Measurements from ENCODE around the gene ATP1A4. TPM values are rescaled to one million over a fixed set of nuclear protein-coding genes. Genes with fewer than 3 reads are reported as not detected.

ATP1A4 gene
- total RNA-seq, 2 experiments from 2014 or later, result not detected

- POLR2A ChIA-PET, result interaction anchor here (0.8 to 1.1 kb wide), 3 partner anchors 52 to 132 kb away, joined by 3 read pairs; partner anchors contain the start of gene DCAF8
- H3K4me1 Mint-ChIP-seq (ENCODE audit: low read depth), result peaks cover 12% of the 10 kb centered on the region
- H3K4me3 Mint-ChIP-seq, result no peak overlapping the region
- CTCF ChIA-PET, result interaction anchor here (1.1 to 1.7 kb wide), 3 partner anchors 18 to 133 kb away, joined by 3 to 5 read pairs (median 5); no protein-coding TSS in a partner anchor
- H3K36me3 Mint-ChIP-seq (ENCODE audit: low read depth), result peaks cover 29% of the 10 kb centered on the region
- H3K27ac Mint-ChIP-seq, result no peak overlapping the region
- H3K9me3 Mint-ChIP-seq (ENCODE audit: insufficient read depth), result no peaks in the 10 kb centered on the region
- ATAC-seq (no peak), DNase-seq (no peak)
- H3K27me3 Mint-ChIP-seq (ENCODE audit: low read depth), result no peaks in the 10 kb centered on the region
Observed at GRCh38 chr1:160211046-160211790, 59.8 kb downstream of the ATP1A4 start.

- H3K27me3 Mint-ChIP-seq (ENCODE audit: low read depth), result no peaks in the 10 kb centered on the region
- peaks cover 24% of the 10 kb centered on the region for H3K36me3 Mint-ChIP-seq (ENCODE audit: low read depth)
- no peak for DNase-seq
- POLR2A ChIA-PET, result no interaction called here
- H3K27ac Mint-ChIP-seq, result no peak overlapping the region
- no peak overlapping the region for H3K4me3 Mint-ChIP-seq
- no peaks in the 10 kb centered on the region for H3K9me3 Mint-ChIP-seq (ENCODE audit: insufficient read depth)
- CTCF ChIA-PET, result no interaction called here
- H3K4me1 Mint-ChIP-seq (ENCODE audit: low read depth), result peaks cover 3% of the 10 kb centered on the region
- ATAC-seq, result no peak
Observed at GRCh38 chr1:160214481-160215140, 63.2 kb downstream of the ATP1A4 start.

- Mint-ChIP-seq H3K9me3 (ENCODE audit: insufficient read depth) (no peaks in the 10 kb centered on the region), H3K36me3 (ENCODE audit: low read depth) (peaks cover 33% of the 10 kb centered on the region), H3K4me3 (no peak overlapping the region), H3K27ac (no peak overlapping the region), H3K27me3 (ENCODE audit: low read depth) (no peaks in the 10 kb centered on the region), H3K4me1 (ENCODE audit: low read depth) (no peaks in the 10 kb centered on the region)
- ChIA-PET POLR2A (no interaction called here), CTCF (interaction anchor here (1.3 kb wide), 1 partner anchor 138 kb away, joined by 3 read pairs; no protein-coding TSS in a partner anchor)
- no peak for DNase-seq
- no peak for ATAC-seq
Observed at GRCh38 chr1:160216301-160216700, 64.9 kb downstream of the ATP1A4 start.

GRCh38 chr1:160217481-160218051 lies 66.2 kb downstream of the ATP1A4 start:
- H3K4me3 Mint-ChIP-seq, result no peak overlapping the region
- ChIA-PET POLR2A (no interaction called here), CTCF (interaction anchor here (1.1 to 4.9 kb wide), 2 partner anchors 35 to 74 kb away, joined by 3 to 27 read pairs; no protein-coding TSS in a partner anchor)
- DNase-seq (no peak), ATAC-seq (no peak)
- H3K9me3 Mint-ChIP-seq (ENCODE audit: insufficient read depth), result no peaks in the 10 kb centered on the region
- peaks cover 36% of the 10 kb centered on the region for H3K36me3 Mint-ChIP-seq (ENCODE audit: low read depth)
- no peaks in the 10 kb centered on the region for H3K4me1 Mint-ChIP-seq (ENCODE audit: low read depth)
- no peak overlapping the region for H3K27ac Mint-ChIP-seq
- H3K27me3 Mint-ChIP-seq (ENCODE audit: low read depth), result no peaks in the 10 kb centered on the region

GRCh38 chr1:160219062-160219929 lies 67.9 kb downstream of the ATP1A4 start:
- DNase-seq (no peak), ATAC-seq (no peak)
- CTCF ChIA-PET, result interaction anchor here (1.0 to 4.9 kb wide), 10 partner anchors 9 to 172 kb away, joined by 3 to 27 read pairs (median 6); no protein-coding TSS in a partner anchor
- no peaks in the 10 kb centered on the region for H3K4me1 Mint-ChIP-seq (ENCODE audit: low read depth)
- H3K27me3 Mint-ChIP-seq (ENCODE audit: low read depth), result no peaks in the 10 kb centered on the region
- no peak overlapping the region for H3K27ac Mint-ChIP-seq
- H3K9me3 Mint-ChIP-seq (ENCODE audit: insufficient read depth), result no peaks in the 10 kb centered on the region
- H3K4me3 Mint-ChIP-seq, result no peak overlapping the region
- H3K36me3 Mint-ChIP-seq (ENCODE audit: low read depth), result peaks cover 46% of the 10 kb centered on the region
- POLR2A ChIA-PET, result interaction anchor here (1.0 kb wide), 1 partner anchor 10 kb away, joined by 5 read pairs; no protein-coding TSS in a partner anchor

GRCh38 chr1:160220301-160220700 lies 68.9 kb downstream of the ATP1A4 start:
- no peaks in the 10 kb centered on the region for H3K9me3 Mint-ChIP-seq (ENCODE audit: insufficient read depth)
- ChIA-PET POLR2A (no interaction called here), CTCF (interaction anchor here (1.0 to 4.9 kb wide), 9 partner anchors 15 to 173 kb away, joined by 3 to 27 read pairs (median 6); no protein-coding TSS in a partner anchor)
- H3K36me3 Mint-ChIP-seq (ENCODE audit: low read depth), result peaks cover 51% of the 10 kb centered on the region
- ATAC-seq (no peak), DNase-seq (no peak)
- no peak overlapping the region for H3K4me3 Mint-ChIP-seq
- H3K4me1 Mint-ChIP-seq (ENCODE audit: low read depth), result no peaks in the 10 kb centered on the region
- H3K27me3 Mint-ChIP-seq (ENCODE audit: low read depth), result no peaks in the 10 kb centered on the region
- H3K27ac Mint-ChIP-seq, result no peak overlapping the region

GRCh38 chr1:160221089-160221488 lies 69.7 kb downstream of the ATP1A4 start:
- no peaks in the 10 kb centered on the region for H3K9me3 Mint-ChIP-seq (ENCODE audit: insufficient read depth)
- H3K4me1 Mint-ChIP-seq (ENCODE audit: low read depth), result no peaks in the 10 kb centered on the region
- H3K27me3 Mint-ChIP-seq (ENCODE audit: low read depth), result no peaks in the 10 kb centered on the region
- H3K27ac Mint-ChIP-seq, result no peak overlapping the region
- peaks cover 44% of the 10 kb centered on the region for H3K36me3 Mint-ChIP-seq (ENCODE audit: low read depth)
- DNase-seq, result no peak
- POLR2A ChIA-PET, result no interaction called here
- ATAC-seq, result no peak
- no peak overlapping the region for H3K4me3 Mint-ChIP-seq
- CTCF ChIA-PET, result interaction anchor here (2.9 to 4.9 kb wide), 3 partner anchors 31 to 120 kb away, joined by 11 to 27 read pairs (median 14); no protein-coding TSS in a partner anchor

- no peaks in the 10 kb centered on the region for H3K4me1 Mint-ChIP-seq (ENCODE audit: low read depth)
- H3K27me3 Mint-ChIP-seq (ENCODE audit: low read depth), result no peaks in the 10 kb centered on the region
- POLR2A ChIA-PET, result interaction anchor here (0.6 kb wide), 1 partner anchor 32 kb away, joined by 4 read pairs; no protein-coding TSS in a partner anchor
- no peak overlapping the region for H3K4me3 Mint-ChIP-seq
- CTCF ChIA-PET, result interaction anchor here (4.9 kb wide), 1 partner anchor 69 kb away, joined by 27 read pairs; no protein-coding TSS in a partner anchor
- DNase-seq (no peak), ATAC-seq (no peak)
- H3K9me3 Mint-ChIP-seq (ENCODE audit: insufficient read depth), result no peaks in the 10 kb centered on the region
- H3K27ac Mint-ChIP-seq, result no peak overlapping the region
- peaks cover 37% of the 10 kb centered on the region for H3K36me3 Mint-ChIP-seq (ENCODE audit: low read depth)
Observed at GRCh38 chr1:160222546-160222945, 71.1 kb downstream of the ATP1A4 start.

- Mint-ChIP-seq H3K9me3 (ENCODE audit: insufficient read depth) (no peaks in the 10 kb centered on the region), H3K27ac (no peak overlapping the region), H3K27me3 (ENCODE audit: low read depth) (no peaks in the 10 kb centered on the region), H3K36me3 (ENCODE audit: low read depth) (peaks cover 49% of the 10 kb centered on the region), H3K4me1 (ENCODE audit: low read depth) (no peaks in the 10 kb centered on the region), H3K4me3 (no peak overlapping the region)
- ATAC-seq (no peak), DNase-seq (no peak)
- CTCF ChIA-PET, result interaction anchor here (1.2 to 1.4 kb wide), 2 partner anchors 28 to 152 kb away, joined by 3 to 4 read pairs; no protein-coding TSS in a partner anchor
- POLR2A ChIA-PET, result interaction anchor here (1.0 to 1.1 kb wide), 2 partner anchors 8 to 16 kb away, joined by 3 to 4 read pairs; no protein-coding TSS in a partner anchor
Observed at GRCh38 chr1:160224606-160225005, 73.2 kb downstream of the ATP1A4 start.

GRCh38 chr1:160225345-160225744 lies 73.9 kb downstream of the ATP1A4 start:
- Mint-ChIP-seq H3K9me3 (ENCODE audit: insufficient read depth) (no peaks in the 10 kb centered on the region), H3K4me1 (ENCODE audit: low read depth) (no peaks in the 10 kb centered on the region), H3K27ac (no peak overlapping the region), H3K4me3 (no peak overlapping the region), H3K27me3 (ENCODE audit: low read depth) (no peaks in the 10 kb centered on the region), H3K36me3 (ENCODE audit: low read depth) (peaks cover 51% of the 10 kb centered on the region)
- no peak for ATAC-seq
- no peak for DNase-seq
- CTCF ChIA-PET, result interaction anchor here (1.2 to 3.9 kb wide), 5 partner anchors 27 to 151 kb away, joined by 3 to 17 read pairs (median 4); partner anchors contain the start of gene CASQ1
- POLR2A ChIA-PET, result interaction anchor here (1.0 to 1.1 kb wide), 3 partner anchors 8 to 59 kb away, joined by 3 to 4 read pairs (median 4); no protein-coding TSS in a partner anchor

- no peak overlapping the region for H3K27ac Mint-ChIP-seq
- ATAC-seq, result no peak
- H3K36me3 Mint-ChIP-seq (ENCODE audit: low read depth), result peaks cover 52% of the 10 kb centered on the region
- H3K4me3 Mint-ChIP-seq, result no peak overlapping the region
- no peak for DNase-seq
- POLR2A ChIA-PET, result interaction anchor here (1.4 kb wide), 1 partner anchor 36 kb away, joined by 3 read pairs; the partner anchor contains the start of gene DCAF8
- no peaks in the 10 kb centered on the region for H3K4me1 Mint-ChIP-seq (ENCODE audit: low read depth)
- CTCF ChIA-PET, result interaction anchor here (1.0 to 3.9 kb wide), 6 partner anchors 22 to 148 kb away, joined by 3 to 17 read pairs (median 6); partner anchors contain the start of gene CASQ1
- H3K27me3 Mint-ChIP-seq (ENCODE audit: low read depth), result no peaks in the 10 kb centered on the region
- H3K9me3 Mint-ChIP-seq (ENCODE audit: insufficient read depth), result no peaks in the 10 kb centered on the region
Observed at GRCh38 chr1:160226623-160227022, 75.2 kb downstream of the ATP1A4 start.
